Measurements from ENCODE around the gene FNDC3B.

- TF ChIP-seq CTCF (conservative IDR thresholded peaks at IDR 0.05; ENCODE audit: low read depth, low read length): no peak
- TF ChIP-seq EZH2 (IDR thresholded peaks at IDR 0.05; ENCODE audit: low read length, unreplicated experiment): no peak
These were observed 61.7 kb downstream of the FNDC3B start for GRCh38 chr3:172101107-172101506.
